Activated T-helper 1 cell treated with anti-CD3 and anti-CD28 coated beads, Interleukin-12 subunit alpha, Interleukin-12 subunit beta, Interleukin-2, Interleukin-4 antibody, amounts not matched to agents 30 ng/mL and 10 ng/mL and 1 ng/mL, durations not matched to agents 14 hours and 24 hours and 36 hours (primary cell): ENCODE measurements around the gene RHOT1. TPM values are rescaled to one million over a fixed set of nuclear protein-coding genes. Genes with fewer than 3 reads are reported as not detected.
A peak's percentile ranks its signal among the peaks of the same experiment; 100 is the strongest.
"Not testable (repeated sequence)": the region's sequence is repeated elsewhere in the genome, so short reads cannot be mapped to it uniquely, and the experiment has no call there.

Source experiments
- DNase-seq: peaks from one replicate; pipeline ENCODE4 v3.0.0; 2021; ENCODE audit warnings: low spot score
- H3K27ac Mint-ChIP-seq: one replicate; pipeline ENCODE4 v1.8.0; 2021; ENCODE audit warnings: mild to moderate bottlenecking, mixed read lengths
- H3K27me3 Mint-ChIP-seq: one replicate; pipeline ENCODE4 v1.8.0; 2022; ENCODE audit warnings: mild to moderate bottlenecking, moderate library complexity, mixed read lengths; ENCODE audit not compliant: insufficient read depth
- H3K36me3 Mint-ChIP-seq: one replicate; pipeline ENCODE4 v1.8.0; 2021; ENCODE audit warnings: low read depth, mixed read lengths
- H3K4me1 Mint-ChIP-seq: one replicate; pipeline ENCODE4 v1.8.0; 2021; ENCODE audit warnings: low read depth, mixed read lengths
- H3K4me3 Mint-ChIP-seq: one replicate; pipeline ENCODE4 v1.8.0; 2021; ENCODE audit warnings: mild to moderate bottlenecking, moderate library complexity, mixed read lengths
- H3K9me3 Mint-ChIP-seq: one replicate; pipeline ENCODE4 v1.8.0; 2021; ENCODE audit warnings: mixed read lengths
- intact Hi-C: fragments of 100-400 bp; cut with micrococcal nuclease; formaldehyde crosslinking; loops from one replicate; pipeline ENCODE4 v1.15.1; 2024
- total RNA-seq: library from RNA; stranded (reverse); gene quantifications from 2 replicates; pipeline ENCODE4 v1.2.3, GENCODE V29; 2022

RHOT1 gene
- total RNA-seq, 1 donor from 2014 or later = 25.9 TPM

DNA sequence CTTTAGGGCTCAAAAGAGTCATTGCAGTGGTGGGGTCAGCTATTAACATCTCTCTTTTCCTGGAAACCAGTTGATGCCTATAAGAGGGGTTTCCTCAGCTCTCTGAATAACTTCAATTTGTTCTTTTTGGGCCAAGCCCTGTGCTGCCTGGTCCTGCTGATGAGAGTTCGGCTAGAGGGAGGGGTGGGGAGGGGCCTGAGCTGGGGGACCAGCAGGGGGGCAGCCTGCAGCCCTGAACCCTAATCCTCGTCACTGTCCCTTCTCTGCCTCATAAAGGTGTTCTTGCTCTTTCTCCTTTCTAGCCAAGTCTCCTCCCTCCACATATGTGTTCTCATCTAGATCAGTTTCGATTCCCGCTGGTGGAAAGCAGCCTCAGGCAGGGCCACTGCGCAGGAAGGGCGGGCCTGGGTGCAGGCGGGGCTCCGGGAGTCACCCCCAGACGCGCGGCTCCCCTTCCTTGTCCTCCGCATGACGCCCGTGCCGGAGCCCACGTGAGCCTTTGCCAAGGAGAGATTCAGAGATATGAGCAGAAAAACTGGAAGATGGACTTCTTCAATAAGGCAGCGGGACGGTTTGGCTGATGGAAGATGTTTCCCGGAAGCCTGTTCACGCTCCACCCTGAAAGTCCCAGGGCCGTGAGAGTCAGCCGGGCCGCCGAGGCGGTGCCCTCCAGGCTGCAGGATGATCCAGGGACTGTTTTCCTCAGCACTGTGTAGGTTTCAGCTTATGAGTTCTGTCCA is 15.0 kb upstream of the RHOT1 start:
- no peaks in the 10 kb centered on the region for H3K9me3 Mint-ChIP-seq
- peaks cover 25% of the 10 kb centered on the region for H3K4me1 Mint-ChIP-seq
- peaks cover 5% of the 10 kb centered on the region for H3K36me3 Mint-ChIP-seq
- peak; percentile 85 for DNase-seq
- peaks cover 2% of the 10 kb centered on the region for H3K27me3 Mint-ChIP-seq
- H3K27ac Mint-ChIP-seq = peak overlapping the region; percentile 91
- intact Hi-C loops = loop anchor here (1.0 kb wide), 1 partner anchor 15 kb away; the partner anchor contains the start of gene RHOT1
- H3K4me3 Mint-ChIP-seq = peak overlapping the region; percentile 93

GRCh38 chr17:32128470-32128869 is 13.8 kb upstream of the RHOT1 start:
- H3K27me3 Mint-ChIP-seq, DNase-seq, intact Hi-C loops, H3K36me3 Mint-ChIP-seq, H3K9me3 Mint-ChIP-seq: not testable (repeated sequence)
- peak overlapping the region; percentile 68 for H3K27ac Mint-ChIP-seq
- H3K4me3 Mint-ChIP-seq = peak overlapping the region; percentile 93
- H3K4me1 Mint-ChIP-seq = peaks cover 25% of the 10 kb centered on the region

- H3K36me3 Mint-ChIP-seq, H3K4me1 Mint-ChIP-seq, H3K27me3 Mint-ChIP-seq, H3K9me3 Mint-ChIP-seq, intact Hi-C loops, H3K4me3 Mint-ChIP-seq, DNase-seq, H3K27ac Mint-ChIP-seq: not testable (repeated sequence)
Observed at GRCh38 chr17:32135497-32136117, 6.7 kb upstream of the RHOT1 start.

GRCh38 chr17:32136856-32137255 is 5.4 kb upstream of the RHOT1 start:
- intact Hi-C loops = no loop called here
- Mint-ChIP-seq H3K4me3 (no peak overlapping the region), H3K27me3 (no peaks in the 10 kb centered on the region), H3K4me1 (peaks cover 14% of the 10 kb centered on the region), H3K36me3 (no peaks in the 10 kb centered on the region), H3K27ac (no peak overlapping the region), H3K9me3 (no peaks in the 10 kb centered on the region)
- DNase-seq = no peak

DNA sequence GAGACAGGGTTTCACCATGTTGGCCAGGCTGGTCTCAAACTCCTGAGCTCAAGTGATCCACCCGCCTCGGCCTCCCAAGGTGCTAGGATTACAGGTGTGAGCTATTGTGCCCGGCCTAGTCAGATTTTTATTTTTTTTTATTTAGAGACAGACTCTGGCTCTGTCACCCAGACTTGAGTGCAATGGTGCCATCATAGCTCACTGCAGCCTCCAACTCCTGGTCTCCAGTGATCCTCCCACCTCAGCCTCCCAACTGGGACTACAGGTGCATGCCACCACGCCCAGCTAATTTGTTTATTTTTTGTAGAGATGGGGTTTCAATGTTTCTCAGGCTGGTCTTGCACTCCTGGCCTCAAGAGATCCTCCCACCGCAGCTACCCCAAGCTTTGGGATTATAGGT is 2.8 kb upstream of the RHOT1 start:
- H3K27ac Mint-ChIP-seq, DNase-seq, H3K9me3 Mint-ChIP-seq, H3K36me3 Mint-ChIP-seq, H3K4me3 Mint-ChIP-seq, H3K27me3 Mint-ChIP-seq: not testable (repeated sequence)
- peaks cover 25% of the 10 kb centered on the region for H3K4me1 Mint-ChIP-seq
- intact Hi-C loops = loop anchor here (1.0 kb wide), 1 partner anchor 131 kb away; no protein-coding TSS in a partner anchor

DNA sequence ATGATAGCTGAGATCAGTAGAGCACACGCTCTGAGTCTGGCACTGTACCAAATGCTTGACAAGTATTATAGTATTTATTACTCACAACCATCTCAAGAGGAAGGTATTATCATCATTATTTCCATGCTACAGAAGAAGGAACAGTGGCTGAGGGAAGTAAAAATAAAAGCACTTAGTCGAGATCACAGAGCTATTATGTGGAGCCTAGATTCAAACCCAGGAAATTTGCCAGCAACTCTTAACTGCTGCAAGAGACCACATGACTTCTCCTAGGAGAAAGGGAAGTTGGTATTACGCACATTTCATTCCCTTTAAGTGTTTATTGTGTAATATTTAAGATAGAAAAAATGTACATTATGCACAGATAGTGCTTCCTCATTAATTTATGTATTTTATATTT is 1.0 kb upstream of the RHOT1 start:
- intact Hi-C loops = loop anchor here (5.0 kb wide), 1 partner anchor 211 kb away; the partner anchor contains the start of gene ZNF207
- Mint-ChIP-seq H3K4me1 (peaks cover 25% of the 10 kb centered on the region), H3K36me3 (no peaks in the 10 kb centered on the region), H3K4me3 (peak overlapping the region; percentile 84), H3K9me3 (no peaks in the 10 kb centered on the region), H3K27me3 (no peaks in the 10 kb centered on the region), H3K27ac (peak overlapping the region; percentile 55)
- no peak for DNase-seq

DNA sequence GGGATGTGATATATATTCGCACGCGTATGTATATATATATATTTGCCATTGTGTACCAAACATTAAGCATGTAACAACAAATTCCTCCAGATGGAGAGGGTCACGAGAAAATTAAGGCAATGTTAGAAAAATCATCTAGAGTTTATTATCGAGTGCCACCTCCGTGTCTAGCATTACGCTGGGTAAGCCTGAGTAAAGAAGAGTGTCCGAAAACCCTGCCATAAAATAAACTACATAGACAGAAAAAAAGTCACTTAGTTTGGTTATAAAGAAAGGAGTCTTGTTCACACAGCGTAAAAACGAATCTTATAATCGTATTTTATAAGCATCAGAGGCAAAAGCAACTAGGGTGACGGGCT is 644 bp upstream of the RHOT1 start:
- DNase-seq = no peak
- H3K27ac Mint-ChIP-seq = peak overlapping the region; percentile 55
- intact Hi-C loops = loop anchor here (1.0 to 5.0 kb wide), 3 partner anchors 14 to 211 kb away; partner anchors contain the start of genes LRRC37B and ZNF207

DNA sequence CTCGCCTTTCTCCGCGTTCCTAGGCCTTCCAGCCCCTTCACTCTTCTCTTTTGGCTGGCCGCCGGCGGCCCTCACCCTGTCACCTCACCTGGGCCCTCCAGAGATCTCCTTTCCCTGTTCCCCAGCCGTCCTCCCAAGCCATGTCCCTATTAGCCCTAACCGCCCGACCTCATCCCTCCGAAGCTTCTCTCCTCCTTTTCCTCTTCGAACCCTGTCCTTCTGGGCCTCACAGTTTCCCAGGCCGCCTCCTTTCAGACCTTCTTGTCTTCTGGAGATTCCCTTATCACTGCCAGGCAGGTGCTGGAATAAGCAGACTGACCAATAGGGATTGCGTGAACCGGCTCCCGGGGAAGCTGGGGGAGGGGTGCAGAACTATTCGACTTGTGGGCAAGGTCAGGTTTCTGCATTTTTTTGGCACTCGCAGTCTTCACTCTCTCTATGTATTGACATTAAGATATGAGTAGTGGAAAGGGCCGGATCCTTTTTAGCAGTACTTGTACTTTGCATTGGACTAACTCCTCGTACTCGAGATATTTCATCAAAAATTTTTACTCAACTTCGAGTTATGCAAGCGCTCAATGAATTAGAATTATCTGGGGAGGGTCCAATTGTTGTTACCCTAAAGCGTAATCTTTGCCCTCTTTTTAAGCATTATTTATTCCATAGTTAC is 690 bp downstream of the RHOT1 start:
- peak; percentile 14 for DNase-seq
- Mint-ChIP-seq H3K27me3 (no peaks in the 10 kb centered on the region), H3K4me3 (peak overlapping the region; percentile 96), H3K4me1 (peaks cover 25% of the 10 kb centered on the region), H3K27ac (peak overlapping the region; percentile 92), H3K9me3 (no peaks in the 10 kb centered on the region), H3K36me3 (no peaks in the 10 kb centered on the region)
- intact Hi-C loops = loop anchor here (1.0 to 5.0 kb wide), 3 partner anchors 16 to 209 kb away; partner anchors contain the start of genes LRRC37B and ZNF207

More for the DNA sequence above, 644 bp upstream of the RHOT1 start:
- Mint-ChIP-seq H3K36me3 (no peaks in the 10 kb centered on the region), H3K27me3 (no peaks in the 10 kb centered on the region), H3K4me3 (peak overlapping the region; percentile 84), H3K4me1 (peaks cover 25% of the 10 kb centered on the region), H3K9me3 (no peaks in the 10 kb centered on the region)

- intact Hi-C loops = loop anchor here (5.0 kb wide), 1 partner anchor 209 kb away; the partner anchor contains the start of gene ZNF207
- Mint-ChIP-seq H3K9me3 (no peaks in the 10 kb centered on the region), H3K27ac (peak overlapping the region; percentile 29), H3K36me3 (no peaks in the 10 kb centered on the region), H3K4me3 (peak overlapping the region; percentile 96), H3K4me1 (peaks cover 28% of the 10 kb centered on the region), H3K27me3 (no peaks in the 10 kb centered on the region)
- no peak for DNase-seq
Observed at GRCh38 chr17:32143527-32143870, 1.2 kb downstream of the RHOT1 start.

- Mint-ChIP-seq H3K4me1 (peaks cover 23% of the 10 kb centered on the region), H3K4me3 (peak overlapping the region; percentile 33)
- H3K27me3 Mint-ChIP-seq, H3K27ac Mint-ChIP-seq, DNase-seq, H3K36me3 Mint-ChIP-seq, H3K9me3 Mint-ChIP-seq: not testable (repeated sequence)
- intact Hi-C loops = loop anchor here (5.0 kb wide), 1 partner anchor 208 kb away; the partner anchor contains the start of gene ZNF207
Observed at GRCh38 chr17:32144442-32144841, 2.1 kb downstream of the RHOT1 start.

GRCh38 chr17:32148351-32148750 is 6.0 kb downstream of the RHOT1 start:
- intact Hi-C loops = no loop called here
- Mint-ChIP-seq H3K9me3 (no peaks in the 10 kb centered on the region), H3K36me3 (peaks cover 9% of the 10 kb centered on the region), H3K4me3 (no peak overlapping the region), H3K4me1 (peaks cover 23% of the 10 kb centered on the region), H3K27me3 (no peaks in the 10 kb centered on the region), H3K27ac (no peak overlapping the region)
- no peak for DNase-seq

- no peaks in the 10 kb centered on the region for H3K27me3 Mint-ChIP-seq
- H3K9me3 Mint-ChIP-seq = no peaks in the 10 kb centered on the region
- DNase-seq = no peak
- no peak overlapping the region for H3K27ac Mint-ChIP-seq
- peaks cover 13% of the 10 kb centered on the region for H3K36me3 Mint-ChIP-seq
- peaks cover 20% of the 10 kb centered on the region for H3K4me1 Mint-ChIP-seq
- intact Hi-C loops = no loop called here
- H3K4me3 Mint-ChIP-seq = no peak overlapping the region
Observed at GRCh38 chr17:32150358-32150757, 8.1 kb downstream of the RHOT1 start.

- Mint-ChIP-seq H3K9me3 (no peaks in the 10 kb centered on the region), H3K4me1 (peaks cover 20% of the 10 kb centered on the region), H3K4me3 (no peak overlapping the region), H3K27me3 (no peaks in the 10 kb centered on the region), H3K36me3 (peaks cover 14% of the 10 kb centered on the region), H3K27ac (no peak overlapping the region)
- no peak for DNase-seq
- intact Hi-C loops = no loop called here
Observed at GRCh38 chr17:32152130-32152529, 9.8 kb downstream of the RHOT1 start.
